ENCODE results near the gene DPM2. TPM values are rescaled to one million over a fixed set of nuclear protein-coding genes. Genes with fewer than 3 reads are reported as not detected.

The DPM2 gene
- total and polyA plus RNA-seq, 2 experiments from 2014 or later, result 36.6 to 92.4 TPM

DNA sequence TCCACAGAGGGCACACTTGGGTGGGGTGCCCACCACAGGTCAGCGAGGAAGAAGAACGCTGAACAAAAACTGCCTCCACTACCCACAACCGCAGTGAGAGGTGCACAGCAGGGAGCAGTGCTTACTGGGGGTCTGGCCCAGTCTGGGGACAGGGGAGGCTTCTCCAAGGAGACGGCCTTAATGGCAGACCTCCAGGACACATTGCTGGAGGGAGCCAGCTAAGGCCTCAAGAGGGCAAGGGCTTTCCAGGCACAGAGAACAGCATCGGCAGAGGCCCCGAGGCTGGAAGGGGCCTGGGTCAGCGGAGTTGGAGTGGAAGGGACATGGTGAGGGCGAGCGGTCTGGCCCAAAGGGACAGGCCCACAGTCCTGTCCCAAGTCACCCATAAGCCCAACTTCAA, 8.3 kb upstream of the DPM2 start:
- Mint-ChIP-seq H3K4me3 (no peak overlapping the region), H3K9me3 (no peaks in the 10 kb centered on the region), H3K27ac (no peak overlapping the region), H3K36me3 (ENCODE audit: low read depth) (peaks cover 44% of the 10 kb centered on the region), H3K27me3 (ENCODE audit: insufficient read depth, low read depth, poor library complexity) (peaks cover 27% of the 10 kb centered on the region), H3K4me1 (peaks cover 33% of the 10 kb centered on the region)
- peaks cover 19% of the 10 kb centered on the region for H3K4me1 ChIP-seq (ENCODE audit: insufficient read depth)
- DNase-seq (ENCODE audit: low spot score), result no peak
- H3K9me2 ChIP-seq (ENCODE audit: insufficient read depth), result no peaks in the 10 kb centered on the region
- TF ChIP-seq POLR2AphosphoS5 (IDR thresholded peaks at IDR 0.05; ENCODE audit: low read depth) (no peak), ZNF331 (CRISPR knock-in tag; IDR thresholded peaks at IDR 0.05; ENCODE audit: low read depth) (no peak), EZH2phosphoT487 (IDR thresholded peaks at IDR 0.05; ENCODE audit: unreplicated experiment) (no peak), NANOG (IDR thresholded peaks at IDR 0.05; ENCODE audit: borderline replicate concordance) (no peak), JUNB (IDR thresholded peaks at IDR 0.05; ENCODE audit: unreplicated experiment) (no peak), STAT1 (IDR thresholded peaks at IDR 0.05; ENCODE audit: unreplicated experiment) (no peak)
- TF ChIP-seq, protein P1, sequence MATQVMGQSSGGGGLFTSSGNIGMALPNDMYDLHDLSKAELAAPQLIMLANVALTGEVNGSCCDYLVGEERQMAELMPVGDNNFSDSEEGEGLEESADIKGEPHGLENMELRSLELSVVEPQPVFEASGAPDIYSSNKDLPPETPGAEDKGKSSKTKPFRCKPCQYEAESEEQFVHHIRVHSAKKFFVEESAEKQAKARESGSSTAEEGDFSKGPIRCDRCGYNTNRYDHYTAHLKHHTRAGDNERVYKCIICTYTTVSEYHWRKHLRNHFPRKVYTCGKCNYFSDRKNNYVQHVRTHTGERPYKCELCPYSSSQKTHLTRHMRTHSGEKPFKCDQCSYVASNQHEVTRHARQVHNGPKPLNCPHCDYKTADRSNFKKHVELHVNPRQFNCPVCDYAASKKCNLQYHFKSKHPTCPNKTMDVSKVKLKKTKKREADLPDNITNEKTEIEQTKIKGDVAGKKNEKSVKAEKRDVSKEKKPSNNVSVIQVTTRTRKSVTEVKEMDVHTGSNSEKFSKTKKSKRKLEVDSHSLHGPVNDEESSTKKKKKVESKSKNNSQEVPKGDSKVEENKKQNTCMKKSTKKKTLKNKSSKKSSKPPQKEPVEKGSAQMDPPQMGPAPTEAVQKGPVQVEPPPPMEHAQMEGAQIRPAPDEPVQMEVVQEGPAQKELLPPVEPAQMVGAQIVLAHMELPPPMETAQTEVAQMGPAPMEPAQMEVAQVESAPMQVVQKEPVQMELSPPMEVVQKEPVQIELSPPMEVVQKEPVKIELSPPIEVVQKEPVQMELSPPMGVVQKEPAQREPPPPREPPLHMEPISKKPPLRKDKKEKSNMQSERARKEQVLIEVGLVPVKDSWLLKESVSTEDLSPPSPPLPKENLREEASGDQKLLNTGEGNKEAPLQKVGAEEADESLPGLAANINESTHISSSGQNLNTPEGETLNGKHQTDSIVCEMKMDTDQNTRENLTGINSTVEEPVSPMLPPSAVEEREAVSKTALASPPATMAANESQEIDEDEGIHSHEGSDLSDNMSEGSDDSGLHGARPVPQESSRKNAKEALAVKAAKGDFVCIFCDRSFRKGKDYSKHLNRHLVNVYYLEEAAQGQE (IDR thresholded peaks at IDR 0.05; ENCODE audit: unreplicated experiment), result no peak
- TF ChIP-seq, protein P2, sequence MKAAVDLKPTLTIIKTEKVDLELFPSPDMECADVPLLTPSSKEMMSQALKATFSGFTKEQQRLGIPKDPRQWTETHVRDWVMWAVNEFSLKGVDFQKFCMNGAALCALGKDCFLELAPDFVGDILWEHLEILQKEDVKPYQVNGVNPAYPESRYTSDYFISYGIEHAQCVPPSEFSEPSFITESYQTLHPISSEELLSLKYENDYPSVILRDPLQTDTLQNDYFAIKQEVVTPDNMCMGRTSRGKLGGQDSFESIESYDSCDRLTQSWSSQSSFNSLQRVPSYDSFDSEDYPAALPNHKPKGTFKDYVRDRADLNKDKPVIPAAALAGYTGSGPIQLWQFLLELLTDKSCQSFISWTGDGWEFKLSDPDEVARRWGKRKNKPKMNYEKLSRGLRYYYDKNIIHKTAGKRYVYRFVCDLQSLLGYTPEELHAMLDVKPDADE (IDR thresholded peaks at IDR 0.05), result no peak
- TF ChIP-seq, protein P3, sequence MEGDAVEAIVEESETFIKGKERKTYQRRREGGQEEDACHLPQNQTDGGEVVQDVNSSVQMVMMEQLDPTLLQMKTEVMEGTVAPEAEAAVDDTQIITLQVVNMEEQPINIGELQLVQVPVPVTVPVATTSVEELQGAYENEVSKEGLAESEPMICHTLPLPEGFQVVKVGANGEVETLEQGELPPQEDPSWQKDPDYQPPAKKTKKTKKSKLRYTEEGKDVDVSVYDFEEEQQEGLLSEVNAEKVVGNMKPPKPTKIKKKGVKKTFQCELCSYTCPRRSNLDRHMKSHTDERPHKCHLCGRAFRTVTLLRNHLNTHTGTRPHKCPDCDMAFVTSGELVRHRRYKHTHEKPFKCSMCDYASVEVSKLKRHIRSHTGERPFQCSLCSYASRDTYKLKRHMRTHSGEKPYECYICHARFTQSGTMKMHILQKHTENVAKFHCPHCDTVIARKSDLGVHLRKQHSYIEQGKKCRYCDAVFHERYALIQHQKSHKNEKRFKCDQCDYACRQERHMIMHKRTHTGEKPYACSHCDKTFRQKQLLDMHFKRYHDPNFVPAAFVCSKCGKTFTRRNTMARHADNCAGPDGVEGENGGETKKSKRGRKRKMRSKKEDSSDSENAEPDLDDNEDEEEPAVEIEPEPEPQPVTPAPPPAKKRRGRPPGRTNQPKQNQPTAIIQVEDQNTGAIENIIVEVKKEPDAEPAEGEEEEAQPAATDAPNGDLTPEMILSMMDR (conservative IDR thresholded peaks at IDR 0.05; ENCODE audit: low read depth in 2 of 2), result no peak
- H3K27ac ChIP-seq (ENCODE audit: low read depth), result no peak overlapping the region
- peaks cover 16% of the 10 kb centered on the region for H3F3A ChIP-seq (replicated peaks; ENCODE audit: low read depth)
- no peaks in the 10 kb centered on the region for H3K27me3 ChIP-seq (ENCODE audit: insufficient read depth)
- H2AFZ ChIP-seq, result no peak overlapping the region
- no peak overlapping the region for H3K4me3 ChIP-seq
- H4K20me1 ChIP-seq (replicated peaks; ENCODE audit: insufficient read depth), result no peaks in the 10 kb centered on the region; the same call in 1 of the 2 replicates
- no peak for ATAC-seq
- H3K4me2 ChIP-seq, result no peak overlapping the region
- H3K36me3 ChIP-seq (ENCODE audit: insufficient read depth), result no peaks in the 10 kb centered on the region
- H3K79me2 ChIP-seq (replicated peaks; ENCODE audit: insufficient read depth), result no peaks in the 10 kb centered on the region

DNA sequence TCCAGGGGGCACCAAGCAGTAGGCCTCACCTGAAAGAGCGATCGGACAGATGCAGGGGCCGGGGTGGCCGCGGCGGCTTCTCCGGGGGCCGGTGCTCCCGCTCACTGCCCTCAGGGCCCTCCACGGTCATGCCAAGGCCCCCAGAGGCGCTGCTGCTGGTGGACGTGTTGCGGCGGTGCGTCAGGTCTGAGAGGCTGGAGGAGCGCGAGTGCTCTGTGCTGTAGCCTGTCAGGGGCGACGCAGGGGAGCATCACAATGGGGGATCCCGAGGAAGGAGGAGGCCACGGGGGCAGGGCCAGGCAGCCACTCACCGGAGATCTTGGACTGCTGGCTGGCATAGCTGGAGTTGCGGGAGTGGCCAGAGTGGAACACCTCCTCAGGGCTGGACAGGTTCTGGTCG, 7.7 kb upstream of the DPM2 start:
- no peaks in the 10 kb centered on the region for H3K27me3 ChIP-seq (ENCODE audit: insufficient read depth)
- peaks cover 43% of the 10 kb centered on the region for H3K36me3 Mint-ChIP-seq (ENCODE audit: low read depth)
- no peak overlapping the region for H3K4me2 ChIP-seq
- H3K27ac ChIP-seq (ENCODE audit: low read depth), result no peak overlapping the region
- H3K27me3 Mint-ChIP-seq (ENCODE audit: insufficient read depth, low read depth, poor library complexity), result peaks cover 28% of the 10 kb centered on the region
- no peak overlapping the region for H3K27ac Mint-ChIP-seq
- H3F3A ChIP-seq (replicated peaks; ENCODE audit: low read depth), result peaks cover 16% of the 10 kb centered on the region
- no peaks in the 10 kb centered on the region; the same call in 1 of the 2 replicates for H4K20me1 ChIP-seq (replicated peaks; ENCODE audit: insufficient read depth)
- H3K4me3 ChIP-seq, result no peak overlapping the region
- H3K4me3 Mint-ChIP-seq, result no peak overlapping the region
- ATAC-seq (no peak), DNase-seq (ENCODE audit: low spot score) (no peak)
- H3K9me3 Mint-ChIP-seq, result no peaks in the 10 kb centered on the region
- peaks cover 19% of the 10 kb centered on the region for H3K4me1 ChIP-seq (ENCODE audit: insufficient read depth)
- H3K36me3 ChIP-seq (ENCODE audit: insufficient read depth), result no peaks in the 10 kb centered on the region
- H3K79me2 ChIP-seq (replicated peaks; ENCODE audit: insufficient read depth), result no peaks in the 10 kb centered on the region
- no peaks in the 10 kb centered on the region for H3K9me2 ChIP-seq (ENCODE audit: insufficient read depth)
- no peak overlapping the region for H2AFZ ChIP-seq
- peaks cover 33% of the 10 kb centered on the region for H3K4me1 Mint-ChIP-seq
- TF ChIP-seq, protein P2 (IDR thresholded peaks at IDR 0.05), result no peak
- no peak for TF ChIP-seq CREB1 (CRISPR knock-in tag; IDR thresholded peaks at IDR 0.05; ENCODE audit: low read depth)
- TF ChIP-seq JUNB (IDR thresholded peaks at IDR 0.05; ENCODE audit: unreplicated experiment), result no peak
- TF ChIP-seq ZNF331 (CRISPR knock-in tag; IDR thresholded peaks at IDR 0.05; ENCODE audit: low read depth), result no peak
- no peak for TF ChIP-seq EZH2 (IDR thresholded peaks at IDR 0.05; ENCODE audit: low read depth, unreplicated experiment)
- TF ChIP-seq EZH2phosphoT487 (IDR thresholded peaks at IDR 0.05; ENCODE audit: unreplicated experiment), result no peak
- no peak for TF ChIP-seq STAT1 (IDR thresholded peaks at IDR 0.05; ENCODE audit: unreplicated experiment)
- TF ChIP-seq NANOG (IDR thresholded peaks at IDR 0.05; ENCODE audit: borderline replicate concordance), result no peak
- TF ChIP-seq, protein P3 (conservative IDR thresholded peaks at IDR 0.05; ENCODE audit: low read depth in 2 of 2), result no peak
